Inflammatory macrophage treated with lipopolysaccharide for 4 hours (primary cell): ENCODE measurements around the gene MRPS5.
A peak's percentile ranks its signal among the peaks of the same experiment; 100 is the strongest.
"Not testable (repeated sequence)": the region's sequence is repeated elsewhere in the genome, so short reads cannot be mapped to it uniquely, and the experiment has no call there.

Experiments used
- DNase-seq: peaks from one replicate; pipeline ENCODE4 v3.0.0-alpha.2; 2020

The MRPS5 gene

GRCh38 chr2:95121407-95122196, at the start of gene MRPS5:
MRPS5 (minus strand) TSS chr2:95121808; CDS start chr2:95121791, 17 bp downstream.
- DNase-seq = peak; percentile 91

DNA sequence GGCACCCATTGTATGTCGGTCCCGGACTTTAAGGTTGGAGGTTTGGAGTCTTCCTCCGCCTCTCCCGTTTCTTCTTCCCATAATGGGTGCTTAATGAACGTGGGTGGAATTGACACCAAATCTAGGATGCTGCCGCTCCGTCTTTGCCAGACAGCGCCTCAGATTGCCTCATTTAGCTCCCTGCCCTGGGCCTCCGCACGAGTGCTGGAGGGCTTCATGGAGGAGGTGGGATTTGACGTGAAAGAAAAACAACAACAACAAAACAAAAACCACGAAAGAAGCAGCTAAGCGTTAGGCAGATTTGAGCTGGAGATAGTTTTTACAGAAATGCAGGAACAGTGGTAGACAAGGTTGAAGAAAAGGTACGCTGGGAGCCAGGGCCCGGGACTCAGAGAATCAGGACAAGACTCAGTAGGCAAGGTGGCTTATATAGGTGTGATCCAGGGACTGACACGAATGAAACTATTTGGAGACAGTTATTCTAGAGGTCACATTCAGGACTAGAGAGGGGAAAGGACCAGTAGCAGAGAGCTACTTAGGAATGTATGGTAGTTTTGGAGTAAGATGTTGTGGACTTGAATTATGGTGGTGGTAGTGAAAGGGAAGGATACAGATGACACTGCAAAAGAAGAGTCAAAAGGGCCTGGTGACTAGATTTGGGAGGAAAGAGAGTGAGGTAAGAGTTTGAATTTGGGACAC, 44.6 kb upstream of the MRPS5 start:
- no peak for DNase-seq

DNA sequence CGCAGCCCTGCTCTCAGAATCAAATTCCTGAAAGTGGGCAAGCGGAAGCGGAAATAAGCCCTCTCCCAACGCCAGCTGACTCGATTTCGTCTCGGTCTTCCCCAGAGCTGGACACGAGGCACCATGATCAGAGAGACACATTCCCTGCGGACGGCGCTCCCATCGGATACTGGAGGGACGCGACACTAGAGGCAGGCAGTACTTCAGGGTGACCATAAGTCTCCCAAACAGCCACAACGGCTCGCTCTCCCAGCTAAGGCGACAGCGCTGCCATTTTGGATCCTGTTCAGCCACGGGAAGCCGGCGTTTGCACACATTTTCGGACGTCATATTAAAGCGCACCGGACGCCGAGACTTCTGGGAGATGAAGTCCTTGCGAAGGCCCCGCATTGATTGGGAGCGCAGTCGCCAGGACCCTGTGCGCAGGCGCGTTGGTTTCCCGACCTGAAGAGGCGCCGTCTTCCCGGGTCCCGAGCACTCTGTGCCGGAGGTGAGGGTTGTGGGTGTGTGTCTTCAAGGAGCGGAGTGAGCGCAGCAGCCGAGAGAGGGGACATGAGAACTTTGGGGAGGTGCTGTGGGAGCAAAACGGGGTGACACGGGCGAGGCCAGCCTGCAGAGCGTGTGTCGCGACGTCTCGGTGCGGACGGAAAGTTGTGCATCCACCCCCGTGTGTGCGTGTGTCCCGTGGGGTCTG, 43.9 kb upstream of the MRPS5 start, which contains the start of gene ZNF2:
Gene ZNF2, plus strand, starts transcription at position 439 of the 694 bp plus-strand sequence. CDS start 10,418 bp downstream, outside the sequence.
- peak; percentile 99 for DNase-seq

DNA sequence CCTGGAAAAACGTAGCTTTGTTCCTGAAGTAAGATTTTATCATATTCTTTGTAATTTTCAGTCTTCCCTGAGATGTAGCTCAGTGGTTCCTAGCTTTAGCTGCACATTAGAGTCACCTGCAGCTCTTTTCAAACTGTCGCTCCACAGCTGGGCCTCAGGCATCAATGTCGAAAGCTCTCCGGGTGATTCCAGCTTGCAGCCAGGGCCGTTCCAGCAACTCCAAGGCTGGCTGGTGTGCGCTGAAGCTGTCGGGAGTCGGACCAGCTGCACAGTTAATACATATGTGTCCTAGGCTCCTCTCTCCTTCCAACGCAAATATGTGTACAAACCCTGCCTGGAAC, 43.4 kb upstream of the MRPS5 start:
- no peak for DNase-seq

DNA sequence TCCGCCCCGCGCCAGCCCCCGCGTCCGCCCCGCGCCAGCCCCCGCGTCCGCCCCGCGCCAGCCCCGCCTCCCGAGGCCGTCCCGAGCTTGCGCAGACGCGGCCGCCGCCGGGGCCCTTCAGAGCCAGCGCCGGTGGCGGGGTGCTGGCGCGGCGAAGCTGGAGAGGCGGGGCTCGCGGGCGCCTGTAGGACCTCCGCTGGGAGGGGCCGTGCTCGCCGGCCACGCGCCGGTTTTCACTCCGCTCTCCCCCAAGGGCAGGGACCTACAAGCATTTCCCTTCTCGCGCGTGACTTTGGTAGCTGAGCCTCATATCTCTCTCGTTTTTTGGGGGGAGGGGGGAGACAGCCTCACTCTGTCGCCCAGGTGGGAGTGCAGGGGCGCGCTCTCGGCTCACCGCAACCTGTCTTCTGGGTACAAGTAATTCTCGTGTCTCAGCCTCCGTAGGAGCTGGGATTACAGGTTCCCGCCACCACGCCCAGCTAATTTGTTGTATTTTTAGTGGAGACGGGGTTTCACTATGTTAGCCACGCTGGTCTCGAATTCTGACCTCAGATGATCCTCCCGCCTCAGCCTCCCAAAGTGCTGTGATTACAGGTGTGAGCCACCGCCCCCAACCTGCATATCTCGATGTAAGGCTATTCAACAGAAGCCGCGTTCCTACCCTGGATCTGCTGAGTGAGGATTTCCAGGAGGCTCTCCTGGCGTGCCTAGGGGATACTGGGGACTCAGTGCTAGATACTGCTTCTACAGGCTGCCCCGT, 38.3 kb upstream of the MRPS5 start, which contains the start of gene ZNF514:
Gene ZNF514, minus strand, starts transcription at position 159 of the 760 bp plus-strand sequence. CDS start 6,595 bp downstream, outside the sequence.
- DNase-seq = peak; percentile 66

GRCh38 chr2:95158891-95159619, 37.4 kb upstream of the MRPS5 start:
- peak; percentile 26 for DNase-seq

GRCh38 chr2:95158441-95158840, 36.8 kb upstream of the MRPS5 start:
- no peak for DNase-seq

GRCh38 chr2:95149397-95149984, 27.9 kb upstream of the MRPS5 start:
- no peak for DNase-seq

GRCh38 chr2:95143838-95144237, 22.2 kb upstream of the MRPS5 start:
- no peak for DNase-seq

DNA sequence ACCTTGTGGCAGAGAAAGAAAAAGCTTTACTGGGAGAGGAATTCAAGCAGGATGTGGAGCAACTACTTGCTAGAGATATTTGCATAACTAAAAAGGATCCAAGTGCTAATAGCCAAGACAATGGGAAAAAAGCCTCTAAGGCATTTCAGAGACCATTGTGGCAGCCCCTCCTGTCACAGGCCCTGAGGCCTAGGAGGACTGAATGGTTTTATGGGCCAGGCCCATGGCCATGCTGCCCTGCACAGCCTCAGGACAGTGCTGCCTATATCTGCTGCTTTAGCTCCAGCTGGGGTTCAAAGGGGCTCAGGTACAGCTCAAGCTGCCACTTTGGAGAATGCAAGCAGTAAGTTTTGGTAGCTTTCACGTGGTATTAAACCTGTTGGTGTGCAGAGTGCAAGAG, 17.1 kb upstream of the MRPS5 start:
- no peak for DNase-seq

DNA sequence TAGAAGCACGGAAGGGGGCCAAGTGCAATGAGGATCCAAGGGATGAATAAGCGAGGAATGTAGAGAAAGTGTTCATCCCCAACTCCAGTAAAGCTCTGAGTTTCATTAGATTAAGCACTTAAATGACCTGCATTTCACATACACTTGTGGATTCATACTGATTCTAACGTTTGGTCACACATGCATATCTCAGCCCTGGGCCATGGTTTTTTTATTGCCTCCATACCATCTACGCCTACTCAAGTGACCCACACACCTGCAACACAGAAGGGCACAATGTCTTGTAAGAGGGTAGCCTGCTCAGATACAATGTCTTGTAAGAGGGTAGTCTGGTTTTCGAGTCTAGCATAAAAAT, 566 bp upstream of the MRPS5 start:
- no peak for DNase-seq

GRCh38 chr2:95121093-95121406, 558 bp downstream of the MRPS5 start:
- DNase-seq = no peak

- DNase-seq = peak; percentile 64
Measured at GRCh38 chr2:95115418-95115817, 6.2 kb downstream of the MRPS5 start.

DNA sequence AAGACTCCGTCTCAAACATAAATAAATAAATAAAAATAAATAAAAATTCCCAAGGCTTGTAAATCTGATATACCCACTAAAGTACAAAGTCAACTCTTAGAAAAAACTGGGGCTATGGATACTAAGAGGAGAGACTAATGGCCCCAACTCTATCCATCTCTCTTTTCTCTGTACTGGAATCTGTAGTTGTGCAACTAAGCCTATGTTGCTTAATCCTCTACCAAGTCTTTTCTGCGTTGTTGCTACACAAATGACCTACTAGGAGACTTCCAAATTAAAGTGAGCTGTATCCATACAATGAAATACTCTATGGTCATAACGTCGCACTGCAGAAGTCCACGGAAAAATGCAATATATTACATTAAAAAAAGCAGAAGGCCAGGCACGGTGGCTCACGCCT, 8.1 kb downstream of the MRPS5 start:
- no peak for DNase-seq

DNA sequence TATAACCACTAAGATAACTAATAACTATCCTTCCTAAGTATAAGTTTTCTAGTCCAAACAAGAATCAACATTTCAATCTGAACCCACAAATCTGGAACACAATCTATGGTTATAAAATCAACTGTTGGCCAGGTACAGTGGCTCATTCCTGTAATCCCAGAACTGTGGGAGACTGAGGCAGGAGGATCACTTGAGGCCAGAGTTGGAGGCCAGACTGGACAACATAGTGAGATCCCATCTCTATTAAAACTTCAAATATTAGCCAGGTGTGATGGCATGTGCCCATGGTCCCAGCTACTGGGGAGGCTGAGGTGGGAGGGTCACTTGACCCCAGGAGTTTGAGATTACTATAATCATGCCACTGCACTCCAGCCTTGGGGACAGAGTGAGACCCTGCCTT, 11.2 kb downstream of the MRPS5 start:
- DNase-seq = no peak

- DNase-seq = no peak
Measured at GRCh38 chr2:95109260-95109659, 12.3 kb downstream of the MRPS5 start.

DNA sequence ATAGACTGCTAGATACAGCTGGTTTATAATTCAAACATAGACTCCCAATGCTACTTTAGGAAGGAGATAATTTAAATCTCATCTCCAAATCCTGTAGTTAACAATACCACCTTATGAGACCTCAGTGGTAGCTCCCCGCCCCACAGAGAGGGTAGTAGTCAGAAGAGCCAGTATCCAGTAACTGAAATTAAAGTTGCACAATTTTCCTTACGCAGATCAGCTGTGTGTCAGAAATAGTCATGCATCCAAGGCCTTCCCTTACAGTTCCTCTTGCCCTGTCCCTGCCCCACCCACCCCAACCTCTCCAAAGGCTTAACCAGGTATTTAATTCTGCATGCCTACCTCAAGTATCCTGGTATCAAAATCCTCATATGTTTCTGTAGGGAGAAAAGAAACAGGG, 15.5 kb downstream of the MRPS5 start:
- DNase-seq = peak; percentile 47

DNA sequence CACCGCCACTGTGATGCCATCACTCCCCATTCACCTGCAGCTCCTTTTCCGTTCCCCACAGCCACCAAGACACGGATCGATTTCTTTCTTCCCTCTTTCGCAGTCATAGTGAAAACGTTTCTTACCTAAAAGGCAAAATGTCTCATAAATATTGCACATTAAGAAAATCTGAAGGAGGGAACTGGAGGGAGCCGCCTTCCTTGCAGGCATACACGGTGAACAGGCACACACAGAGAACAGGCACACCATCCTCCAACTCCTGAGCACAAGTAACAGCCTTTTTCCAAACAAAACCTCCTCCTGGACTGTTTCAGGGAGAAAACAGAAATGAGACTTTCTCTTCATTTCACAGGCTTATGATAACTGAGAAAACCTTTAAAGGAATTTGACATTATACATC, 17.0 kb downstream of the MRPS5 start:
- no peak for DNase-seq

DNA sequence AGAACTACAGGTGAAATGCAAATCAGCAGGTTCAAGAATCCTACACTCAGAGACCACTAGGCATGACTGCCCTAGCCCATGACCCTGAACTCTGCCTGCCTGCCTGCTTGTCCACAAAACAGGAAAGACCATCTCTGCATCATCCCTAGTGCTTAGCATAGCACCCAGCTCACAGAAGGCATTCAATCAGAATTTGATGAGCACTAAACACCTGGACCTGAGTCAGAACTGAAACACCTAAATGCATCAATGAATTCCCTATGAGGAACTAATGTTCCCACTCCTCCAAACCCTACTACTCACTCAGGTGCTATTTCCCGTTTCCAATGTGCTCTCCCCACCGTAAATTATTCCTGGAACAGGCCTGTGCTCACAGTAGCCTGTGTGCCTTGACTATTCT, 21.7 kb downstream of the MRPS5 start:
- DNase-seq = no peak

- DNase-seq = not testable (repeated sequence)
Measured at GRCh38 chr2:95098273-95098672, 23.3 kb downstream of the MRPS5 start.

DNA sequence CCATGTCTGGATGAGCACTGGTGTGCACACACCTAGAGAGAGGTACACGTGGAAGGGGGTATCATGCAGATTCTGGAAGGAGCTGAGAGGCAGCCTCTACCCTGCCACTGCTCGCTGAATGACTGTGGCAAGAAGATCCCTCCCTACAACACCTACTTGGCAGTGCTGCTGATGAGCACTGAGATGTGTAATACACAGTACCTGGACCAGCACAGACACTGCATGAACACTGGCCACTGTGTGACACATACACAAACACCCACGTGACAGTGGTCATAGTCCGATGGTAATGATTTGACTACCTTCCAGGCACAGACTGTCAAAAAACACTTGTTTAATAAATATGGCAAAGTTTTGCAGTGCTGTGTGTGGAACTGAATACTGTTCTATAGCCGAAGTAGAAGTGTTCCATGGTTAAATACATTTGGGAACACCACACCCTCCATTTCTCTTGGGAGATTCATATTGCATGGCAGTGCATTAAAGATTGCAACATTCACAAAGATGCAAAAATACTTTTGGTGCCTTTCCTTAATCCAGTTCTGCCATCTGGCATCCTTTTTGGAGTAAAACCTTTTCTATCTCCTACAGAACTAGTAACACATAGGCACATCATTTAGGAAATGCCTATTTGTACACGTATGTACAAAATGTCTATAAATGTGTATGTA, 29.6 kb downstream of the MRPS5 start:
- DNase-seq = no peak
